Midbrain (tissue), 1 donor: Measurements from ENCODE around the gene COBLL1.

Experiments
- DNase-seq: peaks from one replicate; lab custom pipeline; 2025; lab: John Stamatoyannopoulos, UW

The COBLL1 gene

DNA sequence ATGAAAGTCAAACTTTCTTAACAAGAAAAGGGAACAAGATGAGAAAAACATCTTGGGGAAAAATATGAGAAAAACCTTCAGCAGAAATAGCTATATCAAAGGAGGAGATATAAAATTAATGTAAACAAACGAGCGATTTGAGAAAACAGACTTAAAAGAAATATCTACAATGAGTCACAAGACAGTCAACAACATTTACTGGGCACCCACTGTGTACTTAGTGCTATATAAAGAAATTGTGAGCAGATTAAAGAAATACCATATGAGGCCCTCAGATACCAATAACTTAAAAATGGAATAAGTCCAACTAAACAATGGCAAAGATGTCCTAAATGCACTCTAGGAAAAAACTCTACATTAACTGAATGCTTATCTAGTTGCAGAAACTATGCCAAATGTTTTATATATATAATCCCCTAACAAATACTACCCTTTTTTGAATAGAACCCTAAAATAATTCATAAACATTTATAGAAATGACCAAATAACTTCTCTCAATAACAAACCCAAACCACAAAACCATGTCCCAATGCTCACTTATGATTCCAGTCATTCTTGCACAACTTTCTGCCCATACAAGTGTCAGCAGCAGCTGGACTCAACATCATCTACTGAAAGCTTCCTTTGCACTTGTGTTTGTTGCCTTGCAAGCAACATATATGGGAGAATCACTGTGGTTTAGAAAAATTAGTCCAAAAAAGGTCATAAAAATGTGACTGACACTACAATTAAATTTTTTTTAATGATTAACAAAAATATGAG is 83.5 kb downstream of the COBLL1 start:
- no peak for DNase-seq

- no peak for DNase-seq
Measured at GRCh38 chr2:164756773-164757172, 84.8 kb downstream of the COBLL1 start.

DNA sequence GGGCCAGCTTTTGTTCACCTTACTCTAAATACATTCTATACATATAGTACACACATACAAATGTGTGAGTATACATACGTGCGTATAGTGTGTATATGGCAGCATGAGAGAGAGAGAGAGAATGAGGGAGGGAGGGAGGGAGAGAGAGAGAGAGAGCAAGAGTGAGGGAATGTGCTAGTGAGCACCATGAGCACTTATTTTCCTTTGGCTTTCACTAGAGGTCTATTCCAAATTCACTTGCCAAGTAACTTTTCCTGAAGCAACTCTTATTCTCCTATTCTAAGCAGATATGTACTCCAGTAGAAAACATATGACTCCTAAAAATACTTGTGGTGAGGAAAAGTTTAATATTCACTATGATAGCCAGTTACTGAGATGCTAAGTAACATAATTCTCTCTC is 85.7 kb downstream of the COBLL1 start:
- no peak for DNase-seq

- no peak for DNase-seq
Measured at GRCh38 chr2:164754157-164755093, 87.2 kb downstream of the COBLL1 start.

DNA sequence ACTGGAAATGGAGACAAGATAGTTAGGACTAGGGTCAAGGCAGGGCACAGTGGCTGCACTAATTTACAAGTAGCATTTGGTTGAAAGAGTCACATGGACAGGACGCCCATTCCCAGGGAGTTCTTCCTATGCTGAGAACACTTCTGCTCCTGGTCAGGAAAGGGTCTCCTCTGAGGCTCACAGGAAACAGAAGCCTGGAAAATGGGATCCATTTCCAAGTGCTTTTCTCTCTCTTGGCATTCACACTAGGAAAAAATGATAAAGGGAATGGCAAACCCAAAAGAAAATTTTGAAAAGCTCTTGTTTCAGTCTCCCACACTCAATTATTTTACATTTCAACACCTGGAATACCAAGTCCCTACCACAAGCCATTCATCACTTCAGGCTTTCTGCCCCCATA is 88.7 kb downstream of the COBLL1 start:
- DNase-seq = no peak

DNA sequence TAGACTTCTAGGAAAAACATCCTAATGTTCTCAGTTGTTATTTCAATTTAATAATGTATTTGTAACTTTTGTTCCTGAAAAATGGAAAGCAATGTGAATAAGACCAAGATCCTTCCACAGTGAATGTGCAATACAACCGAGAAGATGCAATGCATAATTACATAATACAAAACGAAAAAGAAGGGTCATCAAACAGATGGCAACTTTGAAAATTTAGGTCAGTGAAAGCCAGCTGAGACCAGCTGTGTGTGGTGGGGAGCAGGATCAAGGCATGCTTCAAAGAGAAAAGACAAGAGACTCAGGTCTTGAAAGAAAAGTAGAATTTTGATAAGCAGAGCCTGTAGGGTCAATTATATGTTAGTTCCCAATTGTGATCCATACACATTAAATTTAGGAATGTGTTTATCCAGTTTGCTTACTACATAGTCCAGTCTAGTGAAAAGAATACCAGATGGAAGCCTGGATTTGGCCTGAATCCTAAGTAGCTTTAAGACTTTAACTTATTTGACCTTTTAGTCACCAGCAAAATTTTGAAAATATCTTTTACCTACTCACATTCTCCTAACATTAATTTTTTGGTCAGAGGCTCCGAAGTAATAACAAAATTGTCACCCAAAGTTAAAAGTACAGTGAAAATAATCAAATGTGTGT is 93.7 kb downstream of the COBLL1 start:
- DNase-seq = no peak

GRCh38 chr2:164747140-164747539 is 94.5 kb downstream of the COBLL1 start:
- DNase-seq = no peak

- DNase-seq = no peak
Measured at GRCh38 chr2:164746713-164747112, 94.9 kb downstream of the COBLL1 start.

DNA sequence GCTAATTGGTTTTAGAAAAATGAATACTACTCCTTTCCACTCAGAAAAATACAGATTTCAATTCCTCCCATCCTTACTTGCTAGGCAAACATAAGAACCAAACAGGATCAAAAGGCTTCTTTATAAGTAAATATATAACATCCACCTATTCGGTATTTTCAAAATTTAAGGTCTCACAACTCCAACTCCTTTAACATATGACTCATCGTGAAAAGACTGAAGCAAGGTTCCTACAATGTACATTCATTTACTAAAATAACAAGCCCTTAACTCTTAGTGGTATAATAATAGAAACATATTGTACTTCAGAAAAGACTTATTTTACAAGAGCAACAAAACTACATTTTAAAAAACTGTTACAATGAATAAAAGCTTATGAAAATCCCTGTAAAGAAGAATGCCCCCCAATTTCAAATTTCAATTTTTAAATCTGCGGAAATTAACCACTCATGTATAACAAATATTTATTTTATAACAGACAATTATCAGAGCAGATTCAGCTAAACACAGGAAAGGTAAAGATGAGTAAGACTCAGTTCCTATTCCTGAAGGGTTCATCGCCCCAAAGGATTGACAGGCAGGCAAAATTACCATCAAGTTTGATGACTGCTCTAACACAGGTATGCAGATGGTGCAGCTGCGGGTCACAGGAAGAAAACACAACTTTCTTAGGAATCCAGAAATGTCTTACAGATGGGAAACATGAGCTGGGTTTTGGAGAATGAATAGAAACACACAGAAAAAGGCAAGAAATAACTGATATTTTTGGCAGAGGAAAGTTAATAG is 96.4 kb downstream of the COBLL1 start:
- DNase-seq = no peak

- DNase-seq = no peak
Measured at GRCh38 chr2:164742738-164743317, 98.8 kb downstream of the COBLL1 start.

GRCh38 chr2:164739966-164740365 is 101.7 kb downstream of the COBLL1 start:
- no peak for DNase-seq

DNA sequence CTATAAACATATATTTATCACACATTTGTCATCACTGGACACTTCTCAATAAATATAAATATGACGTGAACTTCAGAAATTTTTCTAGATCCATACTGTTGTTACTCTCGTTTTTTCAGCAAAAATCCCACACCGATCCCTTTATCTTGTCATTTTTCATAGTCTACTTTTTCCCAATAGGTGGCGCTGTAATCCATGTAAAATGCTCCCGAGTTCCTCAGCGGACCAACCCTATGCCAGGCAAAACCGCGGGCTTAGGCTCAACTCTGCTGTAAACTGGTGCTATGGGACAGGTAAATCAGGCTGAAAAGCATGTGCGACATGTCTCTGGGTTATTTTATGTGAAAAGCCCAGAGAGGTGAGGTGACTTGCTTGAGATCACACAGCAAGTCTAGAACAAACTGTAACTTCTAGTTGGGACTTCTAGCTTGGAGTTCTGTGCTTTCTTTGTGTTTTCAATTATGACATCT is 104.0 kb downstream of the COBLL1 start:
- peak; percentile 59 for DNase-seq

DNA sequence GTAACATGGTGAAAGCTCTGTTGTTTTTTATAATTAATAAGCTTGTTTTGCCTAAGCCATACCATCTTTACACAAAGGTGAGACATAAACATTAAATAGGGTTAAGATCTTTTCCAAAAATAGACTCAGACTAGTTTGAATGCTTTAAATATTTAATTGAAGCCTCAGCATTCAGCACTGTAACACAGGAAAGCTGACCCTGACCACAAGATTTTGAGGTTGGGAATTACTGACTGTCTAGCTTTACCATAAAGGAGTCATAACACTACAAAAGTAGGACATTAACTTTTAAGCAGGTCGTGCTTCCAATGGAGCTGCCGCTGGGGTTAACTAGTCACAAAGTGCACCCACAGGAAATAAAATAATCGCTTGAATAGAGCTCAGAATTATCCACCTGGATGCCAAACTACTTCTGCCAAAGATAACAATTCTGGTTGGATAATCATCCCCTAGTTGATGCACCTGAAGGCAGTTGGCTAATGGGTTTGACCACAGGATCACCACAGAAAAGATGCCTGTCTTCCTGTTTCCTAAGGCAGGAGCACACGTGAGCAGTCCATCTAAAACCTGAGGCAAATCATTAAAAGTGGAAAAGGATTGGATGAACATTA is 106.2 kb downstream of the COBLL1 start:
- DNase-seq = no peak

- DNase-seq = no peak
Measured at GRCh38 chr2:164734196-164734595, 107.4 kb downstream of the COBLL1 start.

DNA sequence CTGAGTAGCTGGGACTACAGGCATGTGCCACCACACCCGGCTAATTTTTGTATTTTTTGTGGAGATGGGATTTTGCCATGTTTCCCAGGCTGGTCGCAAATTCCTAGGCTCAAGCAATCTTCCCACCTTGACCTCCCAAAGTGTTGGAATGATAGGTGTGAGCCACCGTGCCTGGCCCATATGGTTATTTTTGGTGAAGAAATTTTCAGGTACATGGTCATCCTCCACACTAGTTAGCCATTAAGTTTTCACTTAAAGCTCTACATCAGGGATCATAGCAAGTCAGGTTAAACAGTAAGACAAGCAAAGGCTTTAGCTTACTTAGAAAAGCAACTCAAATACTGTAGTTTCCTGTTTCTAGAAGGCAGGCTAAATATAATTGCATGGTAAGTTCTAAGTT is 116.1 kb downstream of the COBLL1 start:
- DNase-seq = no peak

GRCh38 chr2:164722616-164723338 is 118.8 kb downstream of the COBLL1 start:
- no peak for DNase-seq

GRCh38 chr2:164721430-164721829 is 120.2 kb downstream of the COBLL1 start:
- no peak for DNase-seq

GRCh38 chr2:164719996-164720941 is 121.4 kb downstream of the COBLL1 start:
- DNase-seq = no peak
